IMR-90 (cell line): ENCODE data around the gene CCNL2.

Source experiments
- CTCF ChIP-seq: conservative IDR thresholded peaks from 2 replicates; pipeline ENCODE4 v1.5.1; 2012; ENCODE audit warnings: mild to moderate bottlenecking, low read depth, low read length, improper control_type of control experiment
- FOS ChIP-seq: fragments of 150-350 bp; IDR thresholded peaks from 2 replicates; pipeline ENCODE4 v1.6.1; 2016; ENCODE audit warnings: low read depth, low read length
- MAFK ChIP-seq: IDR thresholded peaks from 2 replicates; pipeline ENCODE4 v1.6.1; 2012; ENCODE audit warnings: low read depth, low read length, improper control_type of control experiment
- MAZ ChIP-seq: IDR thresholded peaks from 2 replicates; pipeline ENCODE4 v1.6.1; 2012; ENCODE audit warnings: low read depth, mild to moderate bottlenecking, low read length, improper control_type of control experiment, moderate library complexity, borderline replicate concordance
- MXI1 ChIP-seq: IDR thresholded peaks from 2 replicates; pipeline ENCODE4 v1.6.1; 2012; ENCODE audit warnings: low read depth, mild to moderate bottlenecking, low read length, moderate library complexity, borderline replicate concordance
- POLR2A ChIP-seq: IDR thresholded peaks from 2 replicates; pipeline ENCODE4 v1.6.1; 2012; ENCODE audit warnings: mild to moderate bottlenecking, low read depth, low read length
- RAD21 ChIP-seq: IDR thresholded peaks from 2 replicates; pipeline ENCODE4 v1.6.1; 2012; ENCODE audit warnings: low read length, improper control_type of control experiment
- SMC3 ChIP-seq: fragments of 150-350 bp; IDR thresholded peaks from 2 replicates; pipeline ENCODE4 v1.6.1; 2016; ENCODE audit warnings: low read depth, mild to moderate bottlenecking, antibody characterized with exemption, low read length, moderate library complexity

GRCh38 chr1:1340185-1340584 lies 59.0 kb downstream of the CCNL2 start:
- no peak for TF ChIP-seq MAFK
- TF ChIP-seq CTCF = no peak
- TF ChIP-seq MAZ = no peak
- TF ChIP-seq POLR2A = no peak
- no peak for TF ChIP-seq FOS
- no peak for TF ChIP-seq RAD21
- no peak for TF ChIP-seq SMC3
- no peak for TF ChIP-seq MXI1
